DMS114 treated with DMSO at 0.1 percent for 48 hours (cell line): ENCODE data around the gene DNAH5.

Experiments used
- DNase-seq: peaks from one replicate; lab custom pipeline; 2025; ENCODE audit not compliant: unreplicated experiment; lab: John Stamatoyannopoulos, UW

Gene DNAH5

GRCh38 chr5:13643734-13644133 lies 300.8 kb downstream of the DNAH5 start:
- DNase-seq, result no peak

GRCh38 chr5:13643196-13643595 lies 301.3 kb downstream of the DNAH5 start:
- DNase-seq, result no peak
